Measurements from ENCODE around the gene SFTA2.

DNA sequence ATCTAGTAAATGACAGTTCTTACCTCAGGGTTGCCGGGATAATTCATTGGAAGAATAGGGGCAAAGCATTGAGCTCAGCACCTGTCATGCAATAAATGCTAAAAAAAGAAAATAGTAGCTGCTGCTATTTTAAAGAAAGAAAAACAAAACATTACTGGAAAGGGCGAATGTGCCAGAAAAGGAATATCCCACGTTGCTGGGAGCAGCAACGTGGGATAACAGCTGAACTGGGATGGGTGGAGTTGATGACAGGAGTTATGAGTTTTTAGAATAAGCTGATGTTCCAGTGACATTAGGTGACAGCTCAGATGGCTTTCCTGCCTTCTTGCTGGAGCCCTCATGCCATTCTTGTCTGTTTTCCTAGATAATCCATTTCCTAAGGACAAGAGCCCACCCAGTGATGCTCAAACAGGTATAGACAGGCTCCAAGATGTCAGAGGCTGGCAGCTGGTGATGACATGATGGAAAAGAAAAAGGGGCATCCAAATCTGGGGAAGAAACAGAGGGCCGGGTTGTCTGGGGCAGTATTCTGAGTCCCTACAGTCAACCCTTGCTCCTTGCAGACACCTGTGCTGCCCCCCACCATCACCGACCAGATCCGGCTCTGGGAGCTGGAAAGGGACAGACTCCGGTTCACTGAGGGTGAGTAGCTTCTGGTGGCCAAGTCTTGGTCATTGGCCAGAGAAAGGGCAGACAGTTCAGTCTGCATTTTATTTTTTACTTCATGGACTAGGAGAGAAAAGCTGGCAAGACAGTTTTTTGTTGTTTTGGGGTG is 19.0 kb downstream of the SFTA2 start:
- TF ChIP-seq EP300 (IDR thresholded peaks at IDR 0.05; ENCODE audit: borderline replicate concordance in 1 of 2, low read depth in 1 of 2, low read length in 1 of 2) (no peak), FOXM1 (IDR thresholded peaks at IDR 0.05; ENCODE audit: low read depth) (no peak), TAF1 (IDR thresholded peaks at IDR 0.05; ENCODE audit: borderline replicate concordance, low read depth, low read length) (no peak), GABPA (IDR thresholded peaks at IDR 0.05; ENCODE audit: low read depth) (no peak), POLR2AphosphoS5 (IDR thresholded peaks at IDR 0.05; ENCODE audit: low read depth, low read length) (no peak), SIN3A (IDR thresholded peaks at IDR 0.05; ENCODE audit: borderline replicate concordance, low read depth, low read length) (no peak), MXI1 (IDR thresholded peaks at IDR 0.05; ENCODE audit: low read depth, low read length) (no peak), SMC3 (IDR thresholded peaks at IDR 0.05; ENCODE audit: low read depth, low read length) (no peak), TEAD4 (IDR thresholded peaks at IDR 0.05; ENCODE audit: borderline replicate concordance, insufficient read depth) (no peak), FOXJ3 (CRISPR knock-in tag; IDR thresholded peaks at IDR 0.05) (no peak)
- TF ChIP-seq, protein P1, sequence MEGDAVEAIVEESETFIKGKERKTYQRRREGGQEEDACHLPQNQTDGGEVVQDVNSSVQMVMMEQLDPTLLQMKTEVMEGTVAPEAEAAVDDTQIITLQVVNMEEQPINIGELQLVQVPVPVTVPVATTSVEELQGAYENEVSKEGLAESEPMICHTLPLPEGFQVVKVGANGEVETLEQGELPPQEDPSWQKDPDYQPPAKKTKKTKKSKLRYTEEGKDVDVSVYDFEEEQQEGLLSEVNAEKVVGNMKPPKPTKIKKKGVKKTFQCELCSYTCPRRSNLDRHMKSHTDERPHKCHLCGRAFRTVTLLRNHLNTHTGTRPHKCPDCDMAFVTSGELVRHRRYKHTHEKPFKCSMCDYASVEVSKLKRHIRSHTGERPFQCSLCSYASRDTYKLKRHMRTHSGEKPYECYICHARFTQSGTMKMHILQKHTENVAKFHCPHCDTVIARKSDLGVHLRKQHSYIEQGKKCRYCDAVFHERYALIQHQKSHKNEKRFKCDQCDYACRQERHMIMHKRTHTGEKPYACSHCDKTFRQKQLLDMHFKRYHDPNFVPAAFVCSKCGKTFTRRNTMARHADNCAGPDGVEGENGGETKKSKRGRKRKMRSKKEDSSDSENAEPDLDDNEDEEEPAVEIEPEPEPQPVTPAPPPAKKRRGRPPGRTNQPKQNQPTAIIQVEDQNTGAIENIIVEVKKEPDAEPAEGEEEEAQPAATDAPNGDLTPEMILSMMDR (IDR thresholded peaks at IDR 0.05) = no peak
- TF ChIP-seq, protein P2, sequence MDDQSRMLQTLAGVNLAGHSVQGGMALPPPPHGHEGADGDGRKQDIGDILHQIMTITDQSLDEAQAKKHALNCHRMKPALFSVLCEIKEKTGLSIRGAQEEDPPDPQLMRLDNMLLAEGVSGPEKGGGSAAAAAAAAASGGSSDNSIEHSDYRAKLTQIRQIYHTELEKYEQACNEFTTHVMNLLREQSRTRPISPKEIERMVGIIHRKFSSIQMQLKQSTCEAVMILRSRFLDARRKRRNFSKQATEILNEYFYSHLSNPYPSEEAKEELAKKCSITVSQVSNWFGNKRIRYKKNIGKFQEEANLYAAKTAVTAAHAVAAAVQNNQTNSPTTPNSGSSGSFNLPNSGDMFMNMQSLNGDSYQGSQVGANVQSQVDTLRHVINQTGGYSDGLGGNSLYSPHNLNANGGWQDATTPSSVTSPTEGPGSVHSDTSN (IDR thresholded peaks at IDR 0.05) = no peak
